K562 (cell line): ENCODE results near the gene RUNX1. TPM values are rescaled to one million over a fixed set of nuclear protein-coding genes. Genes with fewer than 3 reads are reported as not detected.
A peak's percentile ranks its signal among the peaks of the same experiment; 100 is the strongest.

ENCODE experiments used
- ADNP ChIP-seq: fragments of 200-800 bp; sonication (Bioruptor generic); IDR thresholded peaks from 2 replicates; pipeline ENCODE4 v1.6.1; 2016; ENCODE audit warnings: missing genetic modification characterization, missing compliant biosample characterization
- ARID3A ChIP-seq: IDR thresholded peaks from 2 replicates; pipeline ENCODE4 v1.6.1; 2012; ENCODE audit warnings: low read depth, low read length, improper control_type of control experiment, borderline replicate concordance
- ARNT ChIP-seq, 2 experiments: fragments of 450-650 bp; IDR thresholded peaks; 2 replicates each; pipeline ENCODE4 v1.6.1; 2016; ENCODE audit warnings: mild to moderate bottlenecking in 1 of 2
- CBX2 ChIP-seq: fragments of 200-600 bp; sonication (generic); IDR thresholded peaks from one replicate; pipeline ENCODE4 v1.6.1; 2012; ENCODE audit warnings: mild to moderate bottlenecking, low read length, inconsistent platforms; ENCODE audit not compliant: insufficient read depth, poor library complexity, severe bottlenecking
- CCNT2 ChIP-seq: IDR thresholded peaks from 2 replicates; pipeline ENCODE4 v1.6.1; 2011; ENCODE audit warnings: borderline replicate concordance, low read depth, mild to moderate bottlenecking, moderate library complexity, mixed read lengths, low read length; ENCODE audit not compliant: insufficient read length; ENCODE audit errors: extremely low read depth
- CEBPB ChIP-seq: fragments of 450-650 bp; IDR thresholded peaks from 2 replicates; pipeline ENCODE4 v1.6.1; 2016; ENCODE audit warnings: missing genetic modification characterization, missing compliant biosample characterization
- DPF2 ChIP-seq: fragments of 450-650 bp; IDR thresholded peaks from 2 replicates; pipeline ENCODE4 v1.6.1; 2016
- GATAD2B ChIP-seq: fragments of 450-650 bp; IDR thresholded peaks from 2 replicates; pipeline ENCODE4 v1.6.1; 2017; ENCODE audit warnings: mild to moderate bottlenecking, borderline replicate concordance
- HEY1 ChIP-seq: fragments of 250-450 bp; sonication (Bioruptor Pico); IDR thresholded peaks from 2 replicates; pipeline ENCODE4 v1.5.0; 2020; ENCODE audit warnings: mild to moderate bottlenecking, moderate library complexity, borderline replicate concordance
- NR2F6 ChIP-seq: fragments of 450-650 bp; formaldehyde crosslinking; IDR thresholded peaks from 2 replicates; pipeline ENCODE4 v1.4.0; 2020; ENCODE audit warnings: mild to moderate bottlenecking
- PHB2 ChIP-seq: fragments of 450-650 bp; IDR thresholded peaks from 2 replicates; pipeline ENCODE4 v1.6.1; 2017; ENCODE audit warnings: low read depth
- POLR2B ChIP-seq: fragments of 450-650 bp; IDR thresholded peaks from 2 replicates; pipeline ENCODE4 v1.6.1; 2018; ENCODE audit warnings: low read depth; ENCODE audit not compliant: partially characterized antibody
- PYGO2 ChIP-seq: fragments of 450-650 bp; IDR thresholded peaks from 2 replicates; pipeline ENCODE4 v1.6.1; 2016; ENCODE audit warnings: mild to moderate bottlenecking, missing genetic modification characterization, moderate library complexity, missing compliant biosample characterization
- RUNX1 ChIP-seq: sonication (generic); IDR thresholded peaks from 2 replicates; pipeline ENCODE4 v1.6.1; 2016; ENCODE audit warnings: antibody characterized with exemption, low read depth
- SIN3A ChIP-seq, 2 experiments: fragments of 150-350 bp in 1 of 2; IDR thresholded peaks; 2 replicates each; pipeline ENCODE4 v1.6.1; 2011 to 2016; ENCODE audit warnings: borderline replicate concordance in 2 of 2, low read depth in 2 of 2, low read length in 2 of 2, mild to moderate bottlenecking in 2 of 2, moderate library complexity in 2 of 2; ENCODE audit not compliant: control insufficient read depth in 1 of 2
- SP1 ChIP-seq: sonication (generic); formaldehyde crosslinking; IDR thresholded peaks from 2 replicates; pipeline ENCODE4 v1.8.1; 2022; ENCODE audit warnings: mild to moderate bottlenecking, missing genetic modification reagents
- SP2 ChIP-seq: IDR thresholded peaks from 2 replicates; pipeline ENCODE4 v1.6.1; 2011; ENCODE audit warnings: mild to moderate bottlenecking, low read depth, low read length, moderate library complexity; ENCODE audit not compliant: poor library complexity, severe bottlenecking; ENCODE audit errors: extremely low read depth
- STAT5A ChIP-seq: IDR thresholded peaks from 2 replicates; pipeline ENCODE4 v1.6.1; 2012; ENCODE audit warnings: low read length, inconsistent platforms, borderline replicate concordance
- TRIM25 ChIP-seq: fragments of 450-650 bp; IDR thresholded peaks from 2 replicates; pipeline ENCODE4 v1.7.0; 2016; ENCODE audit warnings: borderline replicate concordance
- ZBTB8A ChIP-seq: fragments of 450-650 bp; IDR thresholded peaks from 2 replicates; pipeline ENCODE4 v1.6.1; 2018; ENCODE audit warnings: mild to moderate bottlenecking, moderate library complexity; ENCODE audit not compliant: partially characterized antibody
- ZNF165 ChIP-seq: fragments of 250-450 bp; sonication (Bioruptor Pico); IDR thresholded peaks from 2 replicates; pipeline ENCODE4 v1.4.0; 2020; ENCODE audit warnings: borderline replicate concordance
- ZNF217 ChIP-seq: sonication (generic); formaldehyde crosslinking; IDR thresholded peaks from 2 replicates; pipeline ENCODE4 v1.8.0; 2022; ENCODE audit warnings: mild to moderate bottlenecking, missing genetic modification reagents
- ZNF408 ChIP-seq: fragments of 250-450 bp; sonication (Bioruptor Pico); IDR thresholded peaks from 2 replicates; pipeline ENCODE4 v1.4.0; 2020; ENCODE audit warnings: low read depth, mild to moderate bottlenecking, moderate library complexity
- ZNF589 ChIP-seq: fragments of 200-800 bp; sonication (Bioruptor generic); IDR thresholded peaks from 2 replicates; pipeline ENCODE4 v1.6.1; 2016; ENCODE audit warnings: low read depth, missing genetic modification characterization, missing compliant biosample characterization
- ZNF695 ChIP-seq: fragments of 450-650 bp; formaldehyde crosslinking; IDR thresholded peaks from 2 replicates; pipeline ENCODE4 v1.4.0; 2020; ENCODE audit warnings: mild to moderate bottlenecking, moderate library complexity
- ZNF780A ChIP-seq: fragments of 250-450 bp; sonication (Bioruptor Pico); IDR thresholded peaks from 2 replicates; pipeline ENCODE4 v1.5.0; 2021; ENCODE audit warnings: mild to moderate bottlenecking
- polyA plus RNA-seq, 8 experiments: library from polyadenylated mRNA; depleted of rRNA in 4 of 8; stranded (reverse) in 5 of 8; unstranded in 3 of 8; fragments of >200 nt; fragmentation: Nextera tagmentation in 2 of 8; fragmentation: Illumina TruSeq in 1 of 8; extraction: Ambion mirVana in 2 of 8; extraction: Trizol in 1 of 8; gene quantifications; 2 replicates each; pipeline versions ENCODE4 v1.2.1 to v1.2.3, GENCODE V29; 2011 to 2014; ENCODE audit warnings: inconsistent platforms in 1 of 8, missing spikeins in 1 of 8
- total RNA-seq, 7 experiments: library from RNA; depleted of rRNA in 6 of 7; stranded (reverse); fragments of >200 nt in 6 of 7; fragmentation: Illumina TruSeq in 2 of 7; extraction: Trizol in 2 of 7; gene quantifications; 2 replicates each; pipeline versions ENCODE4 v1.2.1 to v1.2.3, GENCODE V29; 2011 to 2021; ENCODE audit warnings: low replicate concordance in 1 of 7

Gene RUNX1
- total and polyA plus RNA-seq, 9 of the 15 experiments (the other 6 are each of a cell fraction or from before 2014, with no cell fraction given): 2.2 to 68.6 (median 17.8) TPM

GRCh38 chr21:34886240-34887104, 162.6 kb downstream of the RUNX1 start (continued):
- TF ChIP-seq ZNF408 (no peak), HEY1 (no peak), STAT5A (no peak), ARID3A (no peak), ZNF695 (CRISPR knock-in tag) (no peak), NR2F6 (CRISPR knock-in tag) (no peak), ZNF780A (CRISPR knock-in tag) (no peak), CCNT2 (peak; percentile 63), ARNT (IDR thresholded peaks at IDR 0.05) (no peak), SP2 (no peak), PHB2 (no peak), GATAD2B (no peak), ZBTB8A (no peak), DPF2 (no peak), RUNX1 (0 out of 2 replicates have a peak, but pooled peaks have one; percentile 46), CBX2 (no peak), ZNF165 (no peak), PYGO2 (tag) (no peak), SP1 (no peak), CEBPB (tag) (no peak), ZNF589 (CRISPR knock-in tag) (no peak), POLR2B (no peak), TRIM25 (no peak), SIN3A (IDR thresholded peaks at IDR 0.05; ENCODE audit: borderline replicate concordance in 2 of 2, control insufficient read depth in 1 of 2, low read depth in 2 of 2, low read length in 2 of 2) (0 out of 4 replicates have a peak, but pooled peaks of 1 of the 2 experiments have one; percentile 40), ZNF217 (CRISPR knock-in tag) (no peak), ADNP (tag) (no peak)
